ENCODE measurements around the gene KDM7A. TPM values are rescaled to one million over a fixed set of nuclear protein-coding genes. Genes with fewer than 3 reads are reported as not detected.

KDM7A gene
- 5.8 to 10.5 TPM (median 7.6 TPM) in 3 replicates for total RNA-seq
- long read RNA-seq, full-length matches to known transcripts, result 3 of 6 reads
- long read RNA-seq, partial matches to known transcripts, result 1 of 6 reads
- long read RNA-seq, other reads (novel, unspliced or antisense), result 2 of 6 reads

GRCh38 chr7:140176811-140177702, at the start of gene KDM7A:
Gene KDM7A, minus strand, starts transcription at chr7:140176983. Its CDS starts 46 bp downstream, at chr7:140176937.
- H3K9me3 Mint-ChIP-seq (ENCODE audit: low read depth), result peaks cover 6% of the 10 kb centered on the region
- H3K4me3 Mint-ChIP-seq (ENCODE audit: unreplicated experiment), result peak within 1 kb of the TSS; percentile 95

GRCh38 chr7:140225562-140226249, 48.9 kb upstream of the KDM7A start:
- Mint-ChIP-seq H3K4me1 (ENCODE audit: low read depth) (peaks cover 3% of the 10 kb centered on the region), H3K9me3 (ENCODE audit: low read depth) (no peaks in the 10 kb centered on the region), H3K27ac (ENCODE audit: unreplicated experiment) (no peak overlapping the region), H3K4me3 (ENCODE audit: unreplicated experiment) (no peak overlapping the region), H3K36me3 (ENCODE audit: low read depth) (no peaks in the 10 kb centered on the region), H3K27me3 (ENCODE audit: low read depth) (peaks cover 16% of the 10 kb centered on the region)
- TF ChIP-seq CTCF (IDR thresholded peaks at IDR 0.05), result no peak
- no peak for DNase-seq (ENCODE audit: low spot score)

More at GRCh38 chr7:140176811-140177702, at the start of gene KDM7A:
- peak; percentile 97 for DNase-seq (ENCODE audit: low spot score)
- no peaks in the 10 kb centered on the region for H3K36me3 Mint-ChIP-seq (ENCODE audit: low read depth)
- H3K27ac Mint-ChIP-seq (ENCODE audit: unreplicated experiment), result peak within 1 kb of the TSS; percentile 95
- H3K27me3 Mint-ChIP-seq (ENCODE audit: low read depth), result peaks cover 17% of the 10 kb centered on the region
- peaks cover 21% of the 10 kb centered on the region for H3K4me1 Mint-ChIP-seq (ENCODE audit: low read depth)
- TF ChIP-seq CTCF (IDR thresholded peaks at IDR 0.05), result no peak

- H3K27me3 Mint-ChIP-seq (ENCODE audit: low read depth), result peaks cover 12% of the 10 kb centered on the region
- TF ChIP-seq CTCF (IDR thresholded peaks at IDR 0.05), result no peak
- H3K36me3 Mint-ChIP-seq (ENCODE audit: low read depth), result no peaks in the 10 kb centered on the region
- H3K9me3 Mint-ChIP-seq (ENCODE audit: low read depth), result no peaks in the 10 kb centered on the region
- no peak for DNase-seq (ENCODE audit: low spot score)
- H3K4me1 Mint-ChIP-seq (ENCODE audit: low read depth), result peaks cover 2% of the 10 kb centered on the region
- no peak overlapping the region for H3K27ac Mint-ChIP-seq (ENCODE audit: unreplicated experiment)
- no peak overlapping the region for H3K4me3 Mint-ChIP-seq (ENCODE audit: unreplicated experiment)
Observed at GRCh38 chr7:140223515-140224221, 46.9 kb upstream of the KDM7A start.

- TF ChIP-seq CTCF (IDR thresholded peaks at IDR 0.05), result no peak
- Mint-ChIP-seq H3K9me3 (ENCODE audit: low read depth) (no peaks in the 10 kb centered on the region), H3K4me3 (ENCODE audit: unreplicated experiment) (no peak overlapping the region), H3K27ac (ENCODE audit: unreplicated experiment) (no peak overlapping the region), H3K4me1 (ENCODE audit: low read depth) (peaks cover 5% of the 10 kb centered on the region), H3K36me3 (ENCODE audit: low read depth) (no peaks in the 10 kb centered on the region), H3K27me3 (ENCODE audit: low read depth) (peaks cover 12% of the 10 kb centered on the region)
- no peak for DNase-seq (ENCODE audit: low spot score)
Observed at GRCh38 chr7:140222814-140223213, 46.0 kb upstream of the KDM7A start.

Measured in chondrocyte (in vitro differentiated cells).